B cell (primary cell): ENCODE data around the gene MOGAT1. TPM values are rescaled to one million over a fixed set of nuclear protein-coding genes. Genes with fewer than 3 reads are reported as not detected.
"Not testable (repeated sequence)": the region's sequence is repeated elsewhere in the genome, so short reads cannot be mapped to it uniquely, and the experiment has no call there.

Experiments used
- ATAC-seq: fragments of 200-7000 bp; cut with Tn5 transposase; one replicate; pipeline ENCODE4 v1.10.0; 2021; ENCODE audit warnings: low read depth, mild to moderate bottlenecking, moderate number of reproducible peaks, moderate library complexity
- CTCF ChIA-PET: fragments of 350-600 bp; sonication (Branson Sonifier 250); formaldehyde crosslinking; loops from one replicate; lab custom pipeline; 2021; ENCODE audit warnings: antibody characterized with exemption, inconsistent platforms; lab: Charles Lee
- POLR2A ChIA-PET: fragments of 350-600 bp; sonication (Branson Sonifier 250); formaldehyde crosslinking; loops from one replicate; lab custom pipeline; 2021; ENCODE audit warnings: antibody characterized with exemption; lab: Charles Lee
- DNase-seq: peaks from one replicate; pipeline ENCODE4 v3.0.0; 2013
- H2AFZ ChIP-seq: 2 replicates; pipeline ENCODE4 v1.6.1; 2012; ENCODE audit warnings: mild to moderate bottlenecking, low read depth, low read length; ENCODE audit not compliant: insufficient read depth, poor library complexity, severe bottlenecking
- H3K27ac ChIP-seq, 2 donors: 1 replicate in 1 of 2; 2 replicates in 1 of 2; pipeline ENCODE4 v1.5.1; 2012 to 2013; ENCODE audit warnings: low read length in 2 of 2, mild to moderate bottlenecking in 2 of 2, moderate library complexity in 1 of 2
- H3K27me3 ChIP-seq, 4 experiments: fragments of 200-600 bp in 1 of 4; sonication (generic) in 1 of 4; replicated peaks in 1 of 4; 1 replicate in 2 of 4; 2 replicates in 2 of 4; pipeline versions ENCODE4 v1.6.1 to v1.7.0; 2013 to 2016; ENCODE audit warnings: low read length in 3 of 4, mild to moderate bottlenecking in 2 of 4, mixed read lengths in 1 of 4, moderate library complexity in 1 of 4; ENCODE audit not compliant: insufficient read depth in 4 of 4, control insufficient read depth in 3 of 4; ENCODE audit errors: control extremely low read depth in 1 of 4
- H3K36me3 ChIP-seq, 2 experiments: replicated peaks in 1 of 2; 1 replicate in 1 of 2; 2 replicates in 1 of 2; pipeline versions ENCODE4 v1.6.1 to v1.7.1; 2013; ENCODE audit warnings: low read length in 1 of 2; ENCODE audit not compliant: insufficient read depth in 2 of 2, control insufficient read depth in 1 of 2; ENCODE audit errors: control extremely low read depth in 1 of 2, extremely low read depth in 1 of 2
- H3K4me1 ChIP-seq, 2 donors: fragments of 200-600 bp in 1 of 2; sonication (generic) in 1 of 2; 1 replicate in 1 of 2; 2 replicates in 1 of 2; pipeline versions ENCODE4 v1.5.1 to v1.6.1; 2013 to 2017; ENCODE audit warnings: low read length in 2 of 2; ENCODE audit not compliant: control insufficient read depth in 2 of 2, insufficient read depth in 2 of 2
- H3K4me2 ChIP-seq: replicated peaks from 2 replicates; pipeline ENCODE3; 2012; ENCODE audit warnings: mild to moderate bottlenecking, low read depth, low read length; ENCODE audit not compliant: poor library complexity, severe bottlenecking
- H3K4me3 ChIP-seq, 5 experiments: fragments of 200-600 bp in 1 of 5; sonication (generic) in 1 of 5; 1 replicate in 3 of 5; 2 replicates in 2 of 5; pipeline versions ENCODE4 v1.5.1 to v1.7.0; 2011 to 2016; ENCODE audit warnings: low read length in 4 of 5, mild to moderate bottlenecking in 4 of 5, low read depth in 2 of 5, control low read depth in 1 of 5, moderate library complexity in 1 of 5; ENCODE audit not compliant: insufficient read depth in 1 of 5; ENCODE audit errors: control extremely low read depth in 1 of 5, extremely low read depth in 1 of 5
- H3K79me2 ChIP-seq: fragments of 200-600 bp; sonication (generic); one replicate; pipeline ENCODE4 v1.6.0; 2016; ENCODE audit warnings: low read length; ENCODE audit not compliant: control insufficient read depth, insufficient read depth
- H3K9ac ChIP-seq: fragments of 200-600 bp; sonication (generic); 2 replicates; pipeline ENCODE4 v1.6.1; 2017; ENCODE audit warnings: mild to moderate bottlenecking, low read length, moderate library complexity
- H3K9me3 ChIP-seq, 3 donors: one replicate each; pipeline versions ENCODE4 v1.6.1 to v1.7.1; 2013; ENCODE audit warnings: low read length in 2 of 3; ENCODE audit not compliant: control insufficient read depth in 2 of 3, insufficient read depth in 1 of 3; ENCODE audit errors: control extremely low read depth in 1 of 3
- H4K20me1 ChIP-seq: 2 replicates; pipeline ENCODE4 v1.6.0; 2012; ENCODE audit warnings: mild to moderate bottlenecking, low read length; ENCODE audit not compliant: insufficient read depth, control insufficient read depth, poor library complexity, severe bottlenecking
- H3K27ac Mint-ChIP-seq: one replicate; pipeline ENCODE4 v1.8.0; 2021; ENCODE audit warnings: mixed read lengths
- H3K27me3 Mint-ChIP-seq: one replicate; pipeline ENCODE4 v1.8.0; 2021; ENCODE audit warnings: mixed read lengths
- H3K4me1 Mint-ChIP-seq: one replicate; pipeline ENCODE4 v1.8.0; 2021; ENCODE audit warnings: mixed read lengths
- H3K4me3 Mint-ChIP-seq: one replicate; pipeline ENCODE4 v1.8.0; 2021; ENCODE audit warnings: mixed read lengths
- H3K9me3 Mint-ChIP-seq: one replicate; pipeline ENCODE4 v1.8.0; 2022; ENCODE audit warnings: mixed read lengths; ENCODE audit not compliant: insufficient read depth
- WGBS: methylation state at CpG from one replicate; pipeline ENCODE4 v1.1.5; 2013; ENCODE audit warnings: missing lambda C conversion rate; ENCODE audit not compliant: insufficient coverage; 5-methylcytosine and 5-hydroxymethylcytosine counted together
- intact Hi-C: fragments of 100-400 bp; cut with micrococcal nuclease; formaldehyde crosslinking; loops from one replicate; pipeline ENCODE4 v1.10.0; 2022
- polyA plus RNA-seq: library from polyadenylated mRNA; depleted of rRNA; stranded (reverse); fragments of >200 nt; gene quantifications from 2 replicates; pipeline ENCODE4 v1.2.3, GENCODE V29; 2012
- total RNA-seq, 2 donors: library from RNA; stranded (reverse); fragments of 120-200 nt in 1 of 2; gene quantifications; 1 replicate in 1 of 2; 2 replicates in 1 of 2; pipeline versions ENCODE4 v1.2.3 to v1.2.4, GENCODE V29; 2013 to 2022

The MOGAT1 gene
- total and polyA plus RNA-seq, 2 donors (not counting 1 experiment from before 2014, with no cell fraction given) = not detected

DNA sequence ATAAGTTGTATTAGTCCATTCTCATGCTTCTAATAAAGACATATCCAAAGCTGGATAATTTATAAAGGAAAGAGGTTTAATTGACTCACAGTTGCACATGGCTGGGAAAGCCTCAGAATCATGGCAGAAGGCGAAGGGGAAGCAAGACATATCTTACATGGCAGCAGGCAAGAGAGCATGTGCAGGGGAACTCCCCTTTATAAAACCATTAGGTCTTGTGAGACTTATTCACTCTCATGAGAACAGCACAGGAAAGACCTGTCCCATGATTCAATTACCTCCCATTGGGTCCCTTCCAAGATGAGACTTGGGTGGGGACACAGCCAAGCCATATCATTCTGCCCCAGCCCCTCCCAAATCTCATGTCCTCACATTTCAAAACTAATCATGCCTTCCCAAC, 48.3 kb downstream of the MOGAT1 start:
- H3K27ac ChIP-seq, H3K27me3 ChIP-seq, H4K20me1 ChIP-seq, H3K9ac ChIP-seq, H2AFZ ChIP-seq, H3K27me3 Mint-ChIP-seq, H3K4me3 Mint-ChIP-seq, H3K9me3 Mint-ChIP-seq, CTCF ChIA-PET, POLR2A ChIA-PET, intact Hi-C loops, ATAC-seq, H3K4me1 ChIP-seq, H3K79me2 ChIP-seq, H3K9me3 ChIP-seq, H3K4me2 ChIP-seq, DNase-seq, H3K4me3 ChIP-seq, H3K27ac Mint-ChIP-seq, H3K36me3 ChIP-seq: not testable (repeated sequence)
- WGBS = 50% methylated on average over 1 of the region's 1 CpG
- peaks cover 14% of the 10 kb centered on the region for H3K4me1 Mint-ChIP-seq

DNA sequence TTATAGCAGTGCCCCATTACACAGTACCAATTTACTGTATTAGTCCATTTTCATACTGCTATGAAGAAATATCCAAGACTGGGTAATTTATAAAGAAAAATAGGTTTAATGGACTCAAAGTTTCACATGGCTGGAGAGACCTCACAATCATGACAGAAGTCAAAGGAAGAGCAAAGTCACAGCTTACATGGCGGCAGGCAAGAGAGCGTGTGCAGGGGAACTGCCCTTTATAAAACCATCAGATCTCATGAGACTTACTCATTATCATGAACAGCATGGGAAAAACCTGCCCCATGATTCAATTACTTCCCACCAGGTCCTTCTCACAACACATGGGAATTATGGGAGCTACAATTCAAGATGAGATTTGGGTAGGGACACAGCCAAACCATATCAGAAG, 50.1 kb downstream of the MOGAT1 start:
- H3K9me3 ChIP-seq, H3K27ac ChIP-seq, H3K27me3 Mint-ChIP-seq, H3K36me3 ChIP-seq, H3K4me1 ChIP-seq, H2AFZ ChIP-seq, POLR2A ChIA-PET, ATAC-seq, H3K27ac Mint-ChIP-seq, H3K9ac ChIP-seq, DNase-seq, intact Hi-C loops, CTCF ChIA-PET, H3K4me2 ChIP-seq, H3K4me3 Mint-ChIP-seq, H4K20me1 ChIP-seq, H3K4me1 Mint-ChIP-seq, H3K4me3 ChIP-seq, H3K9me3 Mint-ChIP-seq, H3K79me2 ChIP-seq, H3K27me3 ChIP-seq: not testable (repeated sequence)
- WGBS = 100% methylated on average over 2 of the region's 2 CpGs
